IMR-90 (cell line): ENCODE measurements around the gene RNF145. TPM values are rescaled to one million over a fixed set of nuclear protein-coding genes. Genes with fewer than 3 reads are reported as not detected.
A peak's percentile ranks its signal among the peaks of the same experiment; 100 is the strongest.
"Not testable (repeated sequence)": the region's sequence is repeated elsewhere in the genome, so short reads cannot be mapped to it uniquely, and the experiment has no call there.

Experiments used
- ATAC-seq: fragments of 200-7000 bp; cut with Tn5 transposase; 2 replicates; pipeline ENCODE4 v1.9.1; 2020; ENCODE audit warnings: low read depth, mild to moderate bottlenecking, moderate library complexity
- BruUV-seq: library from RNA; stranded (reverse); fragments of 400-500 nt; replicated peaks from 2 replicates; lab custom pipeline; 2021; lab: Mats Ljungman, UMichigan
- CTCF ChIA-PET: fragments of 300-600 bp; formaldehyde crosslinking; extraction: SDS; loops from one replicate; lab custom pipeline; 2021; ENCODE audit warnings: antibody characterized with exemption; lab: Yijun Ruan, JAX
- POLR2A ChIA-PET: fragments of 300-600 bp; sonication (Branson Sonifier 250); formaldehyde crosslinking; loops from one replicate; lab custom pipeline; 2022; ENCODE audit warnings: antibody characterized with exemption; ENCODE audit not compliant: unreplicated experiment; lab: Charles Lee
- DNase-seq: peaks from one replicate; pipeline ENCODE4 v3.0.0; 2013
- H2AFZ ChIP-seq: replicated peaks from 2 replicates; pipeline ENCODE3; 2013; ENCODE audit warnings: low read length, mild to moderate bottlenecking; ENCODE audit not compliant: poor library complexity
- H2AK5ac ChIP-seq: 2 replicates; pipeline ENCODE4 v1.6.1; 2013; ENCODE audit warnings: low read depth, low read length, inconsistent platforms
- H2AK9ac ChIP-seq: replicated peaks from 2 replicates; pipeline ENCODE3; 2013; ENCODE audit warnings: mild to moderate bottlenecking, low read depth, low read length, moderate library complexity; ENCODE audit not compliant: poor library complexity
- H2BK120ac ChIP-seq: 2 replicates; pipeline ENCODE4 v1.6.1; 2013; ENCODE audit warnings: low read depth, low read length, inconsistent platforms
- H2BK15ac ChIP-seq: 3 replicates; pipeline ENCODE4 v1.6.1; 2013; ENCODE audit warnings: low read depth, low read length, inconsistent platforms
- H2BK20ac ChIP-seq: 2 replicates; pipeline ENCODE4 v1.6.1; 2013; ENCODE audit warnings: low read depth, mild to moderate bottlenecking, inconsistent platforms, low read length, moderate library complexity
- H2BK5ac ChIP-seq: 2 replicates; pipeline ENCODE4 v1.6.1; 2013; ENCODE audit warnings: mild to moderate bottlenecking, low read depth, low read length, inconsistent platforms; ENCODE audit not compliant: poor library complexity, severe bottlenecking
- H3K14ac ChIP-seq: replicated peaks from 2 replicates; pipeline ENCODE4 v1.6.1; 2013; ENCODE audit warnings: low read depth, low read length, inconsistent platforms
- H3K18ac ChIP-seq: 2 replicates; pipeline ENCODE4 v1.6.1; 2013; ENCODE audit warnings: low read depth, low read length, control low read depth
- H3K23ac ChIP-seq: 2 replicates; pipeline ENCODE4 v1.6.1; 2013; ENCODE audit warnings: low read depth, low read length, inconsistent platforms
- H3K27ac ChIP-seq: 2 replicates; pipeline ENCODE4 v1.5.1; 2013; ENCODE audit warnings: mild to moderate bottlenecking, control low read depth, low read length; ENCODE audit not compliant: insufficient read depth
- H3K27me3 ChIP-seq: 2 replicates; pipeline ENCODE4 v1.6.1; 2013; ENCODE audit warnings: low read length; ENCODE audit not compliant: control insufficient read depth, insufficient read depth
- H3K36me3 ChIP-seq: 2 replicates; pipeline ENCODE4 v1.6.1; 2013; ENCODE audit warnings: low read length, mixed read lengths; ENCODE audit not compliant: control insufficient read depth, insufficient read depth
- H3K4ac ChIP-seq: 2 replicates; pipeline ENCODE4 v1.6.1; 2013; ENCODE audit warnings: low read depth, low read length, inconsistent platforms
- H3K4me1 ChIP-seq: 2 replicates; pipeline ENCODE4 v1.6.1; 2013; ENCODE audit warnings: low read length, mixed read lengths; ENCODE audit not compliant: control insufficient read depth, insufficient read depth
- H3K4me2 ChIP-seq: 2 replicates; pipeline ENCODE4 v1.6.1; 2013; ENCODE audit warnings: low read depth, mild to moderate bottlenecking, control low read depth, low read length, moderate library complexity
- H3K4me3 ChIP-seq: 2 replicates; pipeline ENCODE4 v1.5.1; 2013; ENCODE audit warnings: low read depth, mild to moderate bottlenecking, control low read depth, low read length, moderate library complexity; ENCODE audit not compliant: insufficient read depth
- H3K56ac ChIP-seq: 2 replicates; pipeline ENCODE4 v1.6.1; 2013; ENCODE audit warnings: low read length, inconsistent platforms; ENCODE audit not compliant: insufficient read depth; ENCODE audit errors: extremely low read depth
- H3K79me1 ChIP-seq, 2 experiments: 2 replicates each; pipeline ENCODE4 v1.6.1; 2013; ENCODE audit warnings: low read length in 2 of 2, inconsistent platforms in 1 of 2, low read depth in 1 of 2
- H3K9ac ChIP-seq: 2 replicates; pipeline ENCODE4 v1.6.1; 2013; ENCODE audit warnings: low read depth, low read length, control low read depth
- H3K9me1 ChIP-seq: 2 replicates; pipeline ENCODE4 v1.6.1; 2013; ENCODE audit warnings: low read length, inconsistent platforms; ENCODE audit not compliant: insufficient read depth
- H3K9me3 ChIP-seq: 2 replicates; pipeline ENCODE4 v1.6.1; 2013; ENCODE audit warnings: low read length; ENCODE audit not compliant: control insufficient read depth, insufficient read depth
- H4K20me1 ChIP-seq: 2 replicates; pipeline ENCODE4 v1.6.1; 2013; ENCODE audit warnings: low read length, inconsistent platforms; ENCODE audit not compliant: insufficient read depth
- H4K5ac ChIP-seq: 2 replicates; pipeline ENCODE4 v1.6.1; 2013; ENCODE audit warnings: mild to moderate bottlenecking, low read depth, low read length, control low read depth
- H4K8ac ChIP-seq, 2 experiments: 2 replicates each; pipeline ENCODE4 v1.6.1; 2013; ENCODE audit warnings: low read depth in 2 of 2, low read length in 2 of 2, control low read depth in 1 of 2, inconsistent platforms in 1 of 2
- H4K91ac ChIP-seq: 2 replicates; pipeline ENCODE4 v1.6.1; 2013; ENCODE audit warnings: low read depth, low read length, inconsistent platforms; ENCODE audit not compliant: insufficient read depth
- BHLHE40 ChIP-seq: fragments of 150-350 bp; IDR thresholded peaks from 2 replicates; pipeline ENCODE4 v1.6.1; 2016; ENCODE audit warnings: mild to moderate bottlenecking, low read depth, low read length
- MAFK ChIP-seq: IDR thresholded peaks from 2 replicates; pipeline ENCODE4 v1.6.1; 2012; ENCODE audit warnings: low read depth, low read length, improper control_type of control experiment
- RAD21 ChIP-seq: IDR thresholded peaks from 2 replicates; pipeline ENCODE4 v1.6.1; 2012; ENCODE audit warnings: low read length, improper control_type of control experiment
- WGBS, 2 experiments: methylation state at CpG; one replicate each; pipeline versions ENCODE4 v1.1.5 to v1.1.7; 2013; ENCODE audit warnings: missing lambda C conversion rate in 2 of 2; ENCODE audit not compliant: insufficient read length in 1 of 2; ENCODE audit errors: extremely low coverage in 2 of 2; 5-methylcytosine and 5-hydroxymethylcytosine counted together
- dilution Hi-C: fragments of 300-500 bp; cut with HindIII; formaldehyde crosslinking; loops from one replicate; pipeline ENCODE4 v1.14.3; 2018; ENCODE audit warnings: low sequenced_read_pairs; ENCODE audit not compliant: unreplicated experiment
- in situ Hi-C: fragments of 300-500 bp; cut with MboI; formaldehyde crosslinking; loops from 3 replicates; pipeline ENCODE4 v1.14.3; 2019; ENCODE audit warnings: low sequenced_read_pairs, inconsistent platforms, mixed read lengths
- intact Hi-C: fragments of 100-400 bp; cut with micrococcal nuclease; formaldehyde crosslinking; loops from 2 replicates; pipeline ENCODE4 v1.10.0; 2022
- polyA plus RNA-seq, 3 experiments: library from polyadenylated mRNA; depleted of rRNA; stranded (reverse); fragments of >200 nt; gene quantifications; 2 replicates each; pipeline ENCODE4 v1.2.3, GENCODE V29; 2012; ENCODE audit warnings: low replicate concordance in 1 of 3
- total RNA-seq: library from RNA; depleted of rRNA; stranded (reverse); fragments of >200 nt; gene quantifications from 2 replicates; pipeline ENCODE4 v1.2.3, GENCODE V29; 2012

The RNF145 gene
- total and polyA plus RNA-seq, 2 of the 4 experiments (the other 2 are of a cell fraction) = 50.0 to 57.0 TPM

- Histone ChIP-seq H3K4ac (no peak overlapping the region), H2AFZ (no peak overlapping the region), H3K79me1 (peaks cover 10 to 52% of the 10 kb centered on the region in 2 experiments; a peak in 3 of 4 replicates), H2AK9ac (no peak overlapping the region), H3K18ac (no peak overlapping the region), H4K8ac (no peak overlapping the region), H3K23ac (no peak overlapping the region), H3K9me1 (peaks cover 9% of the 10 kb centered on the region), H3K4me1 (peaks cover 13% of the 10 kb centered on the region), H2BK120ac (no peak overlapping the region), H3K27ac (no peak overlapping the region), H3K36me3 (peaks cover 31% of the 10 kb centered on the region), H2AK5ac (no peak overlapping the region), H3K9me3 (no peaks in the 10 kb centered on the region), H2BK15ac (no peak overlapping the region), H2BK20ac (no peak overlapping the region), H4K5ac (no peak overlapping the region), H3K14ac (no peak overlapping the region), H2BK5ac (peak overlapping the region; percentile 61), H3K56ac (no peak overlapping the region), H3K4me2 (no peak overlapping the region), H3K9ac (no peak overlapping the region), H4K91ac (no peak overlapping the region), H4K20me1 (peaks cover 5% of the 10 kb centered on the region; the same call in 1 of the 2 replicates), H3K4me3 (no peak overlapping the region), H3K27me3 (no peaks in the 10 kb centered on the region)
- DNase-seq (peak; percentile 50), ATAC-seq (no peak)
- ChIA-PET POLR2A (no interaction called here), CTCF (no interaction called here)
- 100% methylated on average over 1 of the region's 9 CpGs; no CpG with 5 or more reads in 1 of the 2 experiments for WGBS, 2 experiments
- BruUV-seq = no TSS peak
- dilution Hi-C loops = loop anchor here (25.0 kb wide), 1 partner anchor 101 kb away; the partner anchor contains the start of gene UBLCP1
- in situ Hi-C loops = loop anchor here (25.0 kb wide), 2 partner anchors 601 to 801 kb away; no protein-coding TSS in a partner anchor
- TF ChIP-seq MAFK = peak; percentile 97
- no peak for TF ChIP-seq RAD21
- TF ChIP-seq BHLHE40 = no peak
- intact Hi-C loops = loop anchor here (10.0 kb wide), 1 partner anchor 813 kb away; no protein-coding TSS in a partner anchor
Observed at GRCh38 chr5:159161361-159162214, 47.8 kb downstream of the RNF145 start.

- POLR2A ChIA-PET, H3K23ac ChIP-seq, H4K5ac ChIP-seq, H2BK120ac ChIP-seq, H3K9me1 ChIP-seq, H4K20me1 ChIP-seq, H3K14ac ChIP-seq, H2BK20ac ChIP-seq, H3K18ac ChIP-seq, H2BK15ac ChIP-seq, H3K9ac ChIP-seq, BruUV-seq, H3K9me3 ChIP-seq, H3K4me3 ChIP-seq, H3K56ac ChIP-seq, H2AFZ ChIP-seq, H2AK9ac ChIP-seq, H3K4ac ChIP-seq, H4K91ac ChIP-seq, H2AK5ac ChIP-seq, H3K27me3 ChIP-seq, H3K4me2 ChIP-seq: not testable (repeated sequence)
- H4K8ac ChIP-seq = peak overlapping the region in 1 of 2 experiments; percentile 20; a peak in 1 of 4 replicates
- peaks cover 12% of the 10 kb centered on the region for H3K4me1 ChIP-seq
- peaks cover 33% of the 10 kb centered on the region for H3K36me3 ChIP-seq
- dilution Hi-C loops (loop anchor here (25.0 kb wide), 1 partner anchor 104 kb away; the partner anchor contains the start of gene UBLCP1), in situ Hi-C loops (loop anchor here (5.0 to 25.0 kb wide), 5 partner anchors 49 to 804 kb away; partner anchors contain the start of genes RNF145 and UBLCP1), intact Hi-C loops (loop anchor here (5.0 kb wide), 1 partner anchor 284 kb away; no protein-coding TSS in a partner anchor)
- WGBS, 2 experiments = no CpG with 5 or more reads among the region's 4 CpGs
- DNase-seq (peak; percentile 44), ATAC-seq (peak; percentile 35)
- H3K79me1 ChIP-seq = peaks cover 17 to 45% of the 10 kb centered on the region in 2 experiments
- peak overlapping the region; percentile 41 for H2BK5ac ChIP-seq
- CTCF ChIA-PET = interaction anchor here (0.5 kb wide), 1 partner anchor 69 kb away, joined by 5 read pairs; no protein-coding TSS in a partner anchor
- peak overlapping the region; percentile 2; the same call in 1 of the 2 replicates for H3K27ac ChIP-seq
Observed at GRCh38 chr5:159158553-159159091, 50.7 kb downstream of the RNF145 start.
